Hepatocyte (in vitro differentiated cells): Measurements from ENCODE around the gene NCKAP5L. TPM values are rescaled to one million over a fixed set of nuclear protein-coding genes. Genes with fewer than 3 reads are reported as not detected.

Experiments used
- DNase-seq: peaks from one replicate; pipeline ENCODE4 v3.0.0-alpha.2; 2016; ENCODE audit warnings: low spot score
- H2AFZ ChIP-seq: fragments of 200-600 bp; sonication (generic); 2 replicates; pipeline ENCODE4 v1.6.0; 2016; ENCODE audit warnings: antibody characterized with exemption, mild to moderate bottlenecking
- H3K27ac ChIP-seq: fragments of 200-600 bp; sonication (generic); 2 replicates; pipeline ENCODE4 v1.5.1; 2016; ENCODE audit warnings: mild to moderate bottlenecking
- H3K27me3 ChIP-seq: fragments of 200-600 bp; sonication (generic); 2 replicates; pipeline ENCODE4 v1.6.1; 2016
- H3K36me3 ChIP-seq: fragments of 200-600 bp; sonication (generic); replicated peaks from 2 replicates; pipeline ENCODE4 v1.5.1; 2016; ENCODE audit warnings: low read depth; ENCODE audit not compliant: insufficient read depth
- H3K4me1 ChIP-seq: fragments of 200-600 bp; sonication (generic); 2 replicates; pipeline ENCODE4 v1.5.1; 2016; ENCODE audit warnings: mild to moderate bottlenecking, moderate library complexity; ENCODE audit not compliant: insufficient read depth
- H3K4me2 ChIP-seq: fragments of 200-600 bp; sonication (generic); 2 replicates; pipeline ENCODE4 v1.6.0; 2016
- H3K4me3 ChIP-seq: fragments of 200-600 bp; sonication (generic); 2 replicates; pipeline ENCODE4 v1.5.1; 2016; ENCODE audit warnings: mild to moderate bottlenecking
- H3K79me2 ChIP-seq: fragments of 200-600 bp; sonication (generic); 2 replicates; pipeline ENCODE4 v1.6.0; 2017; ENCODE audit warnings: mild to moderate bottlenecking
- H3K9me2 ChIP-seq: fragments of 200-600 bp; sonication (generic); replicated peaks from 2 replicates; pipeline ENCODE4 v1.6.0; 2017; ENCODE audit warnings: mild to moderate bottlenecking; ENCODE audit not compliant: insufficient read depth
- H3K9me3 ChIP-seq: fragments of 200-600 bp; sonication (generic); 2 replicates; pipeline ENCODE4 v1.5.1; 2016; ENCODE audit warnings: low read depth, mild to moderate bottlenecking
- H4K20me1 ChIP-seq: fragments of 200-600 bp; sonication (generic); 2 replicates; pipeline ENCODE4 v1.6.0; 2016; ENCODE audit warnings: mild to moderate bottlenecking; ENCODE audit not compliant: insufficient read depth, poor library complexity, severe bottlenecking
- EZH2 ChIP-seq: fragments of 200-600 bp; sonication (generic); IDR thresholded peaks from 2 replicates; pipeline ENCODE4 v1.6.1; 2016; ENCODE audit warnings: antibody characterized with exemption, mild to moderate bottlenecking, borderline replicate concordance
- EZH2phosphoT487 ChIP-seq: fragments of 200-600 bp; sonication (generic); IDR thresholded peaks from one replicate; pipeline ENCODE4 v1.6.1; 2018; ENCODE audit warnings: antibody characterized with exemption, mild to moderate bottlenecking, low read depth, moderate library complexity; ENCODE audit not compliant: unreplicated experiment, severe bottlenecking
- WGBS: methylation state at CpG from one replicate; pipeline ENCODE4 v1.1.6; 2016; ENCODE audit warnings: low lambda C conversion rate; ENCODE audit errors: missing lambda C conversion rate; 5-methylcytosine and 5-hydroxymethylcytosine counted together
- polyA plus RNA-seq: library from polyadenylated mRNA; unstranded; fragments of >200 nt; fragmentation: Nextera tagmentation; extraction: Ambion mirVana; gene quantifications from 2 replicates; pipeline ENCODE4 v1.2.1, GENCODE V29; 2016
- total RNA-seq: library from RNA; depleted of rRNA; stranded (reverse); fragments of >200 nt; gene quantifications from 2 replicates; pipeline ENCODE4 v1.2.3, GENCODE V29; 2014
- TF ChIP-seq, protein P1 (sequence below): fragments of 200-600 bp; sonication (generic); IDR thresholded peaks from 2 replicates; pipeline ENCODE4 v1.5.1; 2016; ENCODE audit warnings: antibody characterized with exemption, mild to moderate bottlenecking; ENCODE audit not compliant: poor library complexity

NCKAP5L gene
- total and polyA plus RNA-seq, 2 experiments from 2014 or later, result 14.5 to 26.7 TPM

- no peaks in the 10 kb centered on the region for H3K9me2 ChIP-seq
- no peak overlapping the region for H3K27ac ChIP-seq
- H3K4me1 ChIP-seq, result no peaks in the 10 kb centered on the region
- no peak overlapping the region for H3K4me2 ChIP-seq
- H2AFZ ChIP-seq, result no peak overlapping the region
- H3K4me3 ChIP-seq, result no peak overlapping the region
- no peaks in the 10 kb centered on the region for H3K27me3 ChIP-seq
- no peaks in the 10 kb centered on the region for H3K79me2 ChIP-seq
- no peaks in the 10 kb centered on the region for H4K20me1 ChIP-seq
- no peaks in the 10 kb centered on the region for H3K9me3 ChIP-seq
- no peak for TF ChIP-seq EZH2phosphoT487
- TF ChIP-seq, protein P1, sequence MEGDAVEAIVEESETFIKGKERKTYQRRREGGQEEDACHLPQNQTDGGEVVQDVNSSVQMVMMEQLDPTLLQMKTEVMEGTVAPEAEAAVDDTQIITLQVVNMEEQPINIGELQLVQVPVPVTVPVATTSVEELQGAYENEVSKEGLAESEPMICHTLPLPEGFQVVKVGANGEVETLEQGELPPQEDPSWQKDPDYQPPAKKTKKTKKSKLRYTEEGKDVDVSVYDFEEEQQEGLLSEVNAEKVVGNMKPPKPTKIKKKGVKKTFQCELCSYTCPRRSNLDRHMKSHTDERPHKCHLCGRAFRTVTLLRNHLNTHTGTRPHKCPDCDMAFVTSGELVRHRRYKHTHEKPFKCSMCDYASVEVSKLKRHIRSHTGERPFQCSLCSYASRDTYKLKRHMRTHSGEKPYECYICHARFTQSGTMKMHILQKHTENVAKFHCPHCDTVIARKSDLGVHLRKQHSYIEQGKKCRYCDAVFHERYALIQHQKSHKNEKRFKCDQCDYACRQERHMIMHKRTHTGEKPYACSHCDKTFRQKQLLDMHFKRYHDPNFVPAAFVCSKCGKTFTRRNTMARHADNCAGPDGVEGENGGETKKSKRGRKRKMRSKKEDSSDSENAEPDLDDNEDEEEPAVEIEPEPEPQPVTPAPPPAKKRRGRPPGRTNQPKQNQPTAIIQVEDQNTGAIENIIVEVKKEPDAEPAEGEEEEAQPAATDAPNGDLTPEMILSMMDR, result no peak
- no peak for TF ChIP-seq EZH2
- no peaks in the 10 kb centered on the region for H3K36me3 ChIP-seq
- DNase-seq, result no peak
- 96% methylated on average over 30 of the region's 32 CpGs for WGBS
These were observed 33.2 kb downstream of the NCKAP5L start for GRCh38 chr12:49794811-49795653.

- DNase-seq, result no peak
- TF ChIP-seq, protein P1, result no peak
- TF ChIP-seq EZH2, result no peak
- TF ChIP-seq EZH2phosphoT487, result no peak
- no peaks in the 10 kb centered on the region for H3K36me3 ChIP-seq
- no peak overlapping the region for H3K4me2 ChIP-seq
- H3K27ac ChIP-seq, result no peak overlapping the region
- 97% methylated on average over 5 of the region's 5 CpGs for WGBS
- H3K27me3 ChIP-seq, result no peaks in the 10 kb centered on the region
- H3K9me3 ChIP-seq, result no peaks in the 10 kb centered on the region
- no peak overlapping the region for H3K4me3 ChIP-seq
- H2AFZ ChIP-seq, result no peak overlapping the region
- no peaks in the 10 kb centered on the region for H3K9me2 ChIP-seq
- no peaks in the 10 kb centered on the region for H4K20me1 ChIP-seq
- H3K79me2 ChIP-seq, result no peaks in the 10 kb centered on the region
- H3K4me1 ChIP-seq, result no peaks in the 10 kb centered on the region
These were observed 34.2 kb downstream of the NCKAP5L start for GRCh38 chr12:49794021-49794420.

DNA sequence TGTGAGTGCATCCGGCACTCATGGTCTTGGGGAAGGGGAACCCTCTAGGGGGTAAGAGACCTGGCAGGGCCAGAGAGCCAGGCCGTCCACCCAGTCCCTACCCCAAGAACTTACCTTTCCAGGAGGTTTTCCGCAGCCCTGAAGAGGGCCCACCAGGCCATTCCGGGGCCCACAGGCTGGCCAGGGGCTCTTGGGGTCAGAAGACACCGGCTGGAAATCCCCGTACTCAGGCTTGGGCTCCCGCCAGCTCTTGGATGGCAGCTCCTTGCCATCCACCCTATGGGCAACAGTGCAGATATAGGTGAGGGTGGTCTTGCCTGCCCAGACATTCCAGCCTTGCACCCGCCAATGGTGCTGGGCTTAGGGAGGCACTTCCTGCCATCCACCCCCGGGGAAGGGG lies 34.6 kb downstream of the NCKAP5L start:
- TF ChIP-seq EZH2phosphoT487 (no peak), EZH2 (no peak)
- TF ChIP-seq, protein P1, result no peak
- Histone ChIP-seq H3K4me1 (no peaks in the 10 kb centered on the region), H3K9me2 (no peaks in the 10 kb centered on the region), H4K20me1 (no peaks in the 10 kb centered on the region), H3K9me3 (no peaks in the 10 kb centered on the region), H3K27ac (no peak overlapping the region), H2AFZ (no peak overlapping the region), H3K79me2 (no peaks in the 10 kb centered on the region), H3K4me3 (no peak overlapping the region), H3K36me3 (no peaks in the 10 kb centered on the region), H3K4me2 (no peak overlapping the region), H3K27me3 (no peaks in the 10 kb centered on the region)
- WGBS, result 94% methylated on average over 9 of the region's 9 CpGs
- no peak for DNase-seq
